Gastrocnemius medialis (tissue), 4 donors: ENCODE measurements around the gene CASZ1. TPM values are rescaled to one million over a fixed set of nuclear protein-coding genes. Genes with fewer than 3 reads are reported as not detected.
A peak's percentile ranks its signal among the peaks of the same experiment; 100 is the strongest.

Source experiments
- ATAC-seq, 2 donors: fragments of 150-250 bp; one replicate each; pipeline ENCODE4 v1.9.1; 2016
- DNase-seq, 2 donors: peaks; one replicate each; pipeline ENCODE4 v3.0.0-alpha.2; 2019
- H3K27ac ChIP-seq, 4 donors: fragments of 200-600 bp; sonication (generic); 1 replicate in 1 of 4; 2 replicates in 3 of 4; pipeline ENCODE4 v1.5.1; 2016 to 2018; ENCODE audit warnings: mild to moderate bottlenecking in 2 of 4, moderate library complexity in 1 of 4
- H3K27me3 ChIP-seq, 3 donors: fragments of 200-600 bp; sonication (generic) in 2 of 3; 1 replicate in 1 of 3; 2 replicates in 2 of 3; pipeline versions ENCODE4 v1.5.1 to v1.6.0; 2016 to 2019; ENCODE audit warnings: mild to moderate bottlenecking in 1 of 3, moderate library complexity in 1 of 3
- H3K36me3 ChIP-seq, 2 donors: fragments of 200-600 bp; sonication (generic) in 1 of 2; one replicate each; pipeline ENCODE4 v1.5.1; 2017 to 2018
- H3K4me1 ChIP-seq, 2 donors: fragments of 200-600 bp; sonication (generic) in 1 of 2; one replicate each; pipeline ENCODE4 v1.5.1; 2016 to 2017; ENCODE audit warnings: mild to moderate bottlenecking in 2 of 2
- H3K4me3 ChIP-seq, 4 donors: fragments of 200-600 bp; sonication (generic) in 3 of 4; 1 replicate in 1 of 4; 2 replicates in 3 of 4; pipeline ENCODE4 v1.5.1; 2016 to 2019; ENCODE audit warnings: mild to moderate bottlenecking in 2 of 4
- H3K9me3 ChIP-seq, 3 donors: fragments of 200-600 bp; sonication (generic) in 2 of 3; 1 replicate in 1 of 3; 2 replicates in 2 of 3; pipeline ENCODE4 v1.5.1; 2016 to 2019
- POLR2A ChIP-seq, 2 donors: fragments of 450-650 bp; IDR thresholded peaks; one replicate each; pipeline ENCODE4 v1.6.1; 2017; ENCODE audit warnings: antibody characterized with exemption in 2 of 2, mild to moderate bottlenecking in 2 of 2, moderate library complexity in 2 of 2
- in situ Hi-C, 4 donors: fragments of 200-750 bp; cut with MboI; loops; one replicate each; pipeline versions ENCODE4 v1.15.0 to v1.8.0; 2017; ENCODE audit warnings: low sequenced_read_pairs in 4 of 4
- intact Hi-C: fragments of 100-400 bp; cut with DNase I; formaldehyde crosslinking; loops from one replicate; pipeline ENCODE4 v1.15.1; 2023; ENCODE audit warnings: low total_unique reads
- total RNA-seq, 4 donors: library from RNA; depleted of rRNA; stranded (reverse); fragments of >200 nt; gene quantifications; one replicate each; pipeline versions ENCODE4 v1.1.0 to v1.2.3, GENCODE V29; 2016
- TF ChIP-seq, protein P1 (sequence below), 5 experiments: fragments of 450-650 bp in 3 of 5; fragments of 200-600 bp in 2 of 5; sonication (generic) in 2 of 5; IDR thresholded peaks in 4 of 5; conservative IDR thresholded peaks in 1 of 5; 1 replicate in 4 of 5; 2 replicates in 1 of 5; pipeline ENCODE4 v1.5.1; 2016 to 2019; ENCODE audit warnings: antibody characterized with exemption in 5 of 5, mild to moderate bottlenecking in 3 of 5, moderate library complexity in 3 of 5

Gene CASZ1
- total RNA-seq, 4 donors from 2014 or later = 19.1 to 121 (median 80.6) TPM

- in situ Hi-C loops (loop anchor here in 2 of 4 donors (25.0 kb wide), 1 partner anchor 88 kb away; no protein-coding TSS in a partner anchor), intact Hi-C loops (no loop called here)
- ATAC-seq = no peak
- H3K4me3 ChIP-seq = no peak overlapping the region
- DNase-seq = no peak
- no peaks in the 10 kb centered on the region for H3K27me3 ChIP-seq
- TF ChIP-seq, protein P1, sequence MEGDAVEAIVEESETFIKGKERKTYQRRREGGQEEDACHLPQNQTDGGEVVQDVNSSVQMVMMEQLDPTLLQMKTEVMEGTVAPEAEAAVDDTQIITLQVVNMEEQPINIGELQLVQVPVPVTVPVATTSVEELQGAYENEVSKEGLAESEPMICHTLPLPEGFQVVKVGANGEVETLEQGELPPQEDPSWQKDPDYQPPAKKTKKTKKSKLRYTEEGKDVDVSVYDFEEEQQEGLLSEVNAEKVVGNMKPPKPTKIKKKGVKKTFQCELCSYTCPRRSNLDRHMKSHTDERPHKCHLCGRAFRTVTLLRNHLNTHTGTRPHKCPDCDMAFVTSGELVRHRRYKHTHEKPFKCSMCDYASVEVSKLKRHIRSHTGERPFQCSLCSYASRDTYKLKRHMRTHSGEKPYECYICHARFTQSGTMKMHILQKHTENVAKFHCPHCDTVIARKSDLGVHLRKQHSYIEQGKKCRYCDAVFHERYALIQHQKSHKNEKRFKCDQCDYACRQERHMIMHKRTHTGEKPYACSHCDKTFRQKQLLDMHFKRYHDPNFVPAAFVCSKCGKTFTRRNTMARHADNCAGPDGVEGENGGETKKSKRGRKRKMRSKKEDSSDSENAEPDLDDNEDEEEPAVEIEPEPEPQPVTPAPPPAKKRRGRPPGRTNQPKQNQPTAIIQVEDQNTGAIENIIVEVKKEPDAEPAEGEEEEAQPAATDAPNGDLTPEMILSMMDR (IDR thresholded peaks at IDR 0.05 in 4 of 5, conservative IDR thresholded peaks at IDR 0.05 in 1 of 5) = no peak
- no peak for TF ChIP-seq POLR2A (IDR thresholded peaks at IDR 0.05)
- H3K27ac ChIP-seq = no peak overlapping the region
- H3K9me3 ChIP-seq = no peaks in the 10 kb centered on the region
- peaks cover 69 to 85% of the 10 kb centered on the region in 2 donors for H3K4me1 ChIP-seq
- no peaks in the 10 kb centered on the region for H3K36me3 ChIP-seq
Measured at GRCh38 chr1:10775763-10776162, 20.7 kb downstream of the CASZ1 start.

DNA sequence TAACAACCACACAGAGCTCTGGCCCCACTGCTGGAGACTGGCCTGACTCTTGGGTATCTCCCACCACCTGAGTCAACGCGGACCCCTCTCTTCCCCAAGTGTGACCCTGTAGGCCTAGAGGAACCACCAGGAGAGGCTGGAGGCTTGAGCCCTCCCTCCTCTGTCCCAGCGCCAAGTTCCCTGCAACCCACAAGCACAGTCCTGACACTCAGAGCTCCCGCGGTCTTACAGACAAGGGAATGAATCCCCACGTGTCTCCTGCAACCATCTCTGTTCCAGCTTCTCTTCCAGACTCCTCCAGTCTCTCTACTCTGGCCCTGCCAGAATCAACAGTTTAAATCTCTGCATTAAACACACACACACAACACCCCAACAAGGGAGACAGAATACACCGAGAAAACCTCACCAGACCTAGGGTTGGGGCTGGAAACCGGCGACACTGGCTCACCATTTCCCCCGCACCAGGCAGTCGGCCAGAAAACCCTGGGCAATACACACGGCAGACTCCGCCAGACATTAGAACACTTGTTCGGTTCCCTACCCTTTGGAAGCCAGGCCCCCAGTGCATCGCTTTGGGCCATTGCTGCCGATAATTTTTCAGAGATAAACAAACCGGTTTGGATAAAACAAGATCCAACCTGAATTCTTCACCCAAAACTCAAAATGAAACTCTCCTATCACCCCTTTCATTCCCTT is 21.7 kb downstream of the CASZ1 start:
- intact Hi-C loops (no loop called here), in situ Hi-C loops (loop anchor here in 2 of 4 donors (25.0 kb wide), 1 partner anchor 87 kb away; no protein-coding TSS in a partner anchor)
- TF ChIP-seq, protein P1 (IDR thresholded peaks at IDR 0.05 in 4 of 5, conservative IDR thresholded peaks at IDR 0.05 in 1 of 5) = no peak
- no peak for TF ChIP-seq POLR2A (IDR thresholded peaks at IDR 0.05)
- Histone ChIP-seq H3K4me1 (peaks cover 59 to 75% of the 10 kb centered on the region in 2 donors), H3K9me3 (no peaks in the 10 kb centered on the region), H3K27ac (peak overlapping the region; percentile 4 to 54 (median 44)), H3K36me3 (no peaks in the 10 kb centered on the region), H3K4me3 (no peak overlapping the region), H3K27me3 (no peaks in the 10 kb centered on the region)
- ATAC-seq (peak in 1 of 2 donors; percentile 37), DNase-seq (no peak)

- Histone ChIP-seq H3K27ac (peak overlapping the region; percentile 4 to 54 (median 44)), H3K36me3 (no peaks in the 10 kb centered on the region), H3K9me3 (no peaks in the 10 kb centered on the region), H3K27me3 (no peaks in the 10 kb centered on the region), H3K4me3 (no peak overlapping the region), H3K4me1 (peaks cover 53 to 68% of the 10 kb centered on the region in 2 donors)
- TF ChIP-seq POLR2A (IDR thresholded peaks at IDR 0.05) = no peak
- TF ChIP-seq, protein P1 (IDR thresholded peaks at IDR 0.05 in 4 of 5, conservative IDR thresholded peaks at IDR 0.05 in 1 of 5) = no peak
- no peak for ATAC-seq
- in situ Hi-C loops (no loop called here), intact Hi-C loops (no loop called here)
- no peak for DNase-seq
Measured at GRCh38 chr1:10773851-10774614, 22.4 kb downstream of the CASZ1 start.

DNA sequence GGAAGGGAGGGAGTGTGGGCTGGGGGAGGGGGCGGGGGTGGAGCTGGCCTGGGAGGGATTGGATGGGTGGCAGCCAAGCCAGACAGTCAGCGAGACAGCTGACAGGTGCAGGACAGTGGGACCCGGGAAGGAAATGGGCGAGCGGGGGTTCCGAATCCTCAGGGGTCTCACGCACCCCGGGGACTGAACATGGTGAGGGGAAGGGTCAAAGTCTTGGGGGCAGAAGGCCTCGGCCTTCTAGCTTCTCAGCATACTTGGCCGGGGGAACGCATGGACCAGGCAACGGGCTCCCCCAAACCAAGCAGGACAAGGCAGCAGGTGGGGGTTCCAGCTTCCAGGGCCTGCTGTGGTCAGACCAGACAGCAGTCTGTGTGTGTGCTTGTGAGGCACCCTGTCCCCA is 23.1 kb downstream of the CASZ1 start:
- intact Hi-C loops = no loop called here
- Histone ChIP-seq H3K9me3 (no peaks in the 10 kb centered on the region), H3K4me1 (peaks cover 47 to 62% of the 10 kb centered on the region in 2 donors), H3K4me3 (no peak overlapping the region), H3K36me3 (no peaks in the 10 kb centered on the region), H3K27ac (peak overlapping the region in 3 of 4 donors; percentile 40 to 54 (median 46)), H3K27me3 (no peaks in the 10 kb centered on the region)
- TF ChIP-seq POLR2A (IDR thresholded peaks at IDR 0.05) = no peak
- TF ChIP-seq, protein P1 (IDR thresholded peaks at IDR 0.05 in 4 of 5, conservative IDR thresholded peaks at IDR 0.05 in 1 of 5) = no peak
- ATAC-seq = no peak
- in situ Hi-C loops = no loop called here
- no peak for DNase-seq
